HG03439 (cell line): ENCODE measurements around the gene RBPJL.

Experiments
- ATAC-seq: cut with Tn5 transposase; IDR thresholded peaks from one replicate; pipeline ENCODE4 v1.9.1; 2021; ENCODE audit warnings: mild to moderate bottlenecking, moderate library complexity; ENCODE audit not compliant: unreplicated experiment

RBPJL gene

GRCh38 chr20:45293041-45294002 is 13.3 kb upstream of the RBPJL start:
- ATAC-seq, result no peak

- no peak for ATAC-seq
Observed at GRCh38 chr20:45294003-45294368, 12.7 kb upstream of the RBPJL start.

DNA sequence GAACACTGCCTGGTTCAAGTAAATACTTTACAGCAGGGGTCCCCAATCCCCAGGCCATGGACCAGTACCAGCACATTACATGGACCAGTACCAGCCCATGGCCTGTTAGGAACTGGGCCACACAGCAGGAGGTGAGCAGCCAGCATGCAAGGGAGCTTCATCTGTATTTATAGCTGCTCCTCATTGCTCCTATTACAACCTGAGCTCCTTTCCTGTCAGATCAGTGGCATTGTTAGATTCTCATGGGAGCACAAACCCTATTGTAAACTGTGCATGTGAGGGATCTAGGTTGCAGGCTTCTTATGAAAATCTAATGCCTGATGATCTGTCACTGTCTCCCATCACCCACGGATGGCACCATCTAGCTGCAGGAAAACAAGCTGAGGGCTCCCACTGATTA is 12.0 kb upstream of the RBPJL start:
- no peak for ATAC-seq

GRCh38 chr20:45297786-45298497 is 8.7 kb upstream of the RBPJL start:
- no peak for ATAC-seq

GRCh38 chr20:45299786-45300185 is 6.9 kb upstream of the RBPJL start:
- ATAC-seq, result no peak

DNA sequence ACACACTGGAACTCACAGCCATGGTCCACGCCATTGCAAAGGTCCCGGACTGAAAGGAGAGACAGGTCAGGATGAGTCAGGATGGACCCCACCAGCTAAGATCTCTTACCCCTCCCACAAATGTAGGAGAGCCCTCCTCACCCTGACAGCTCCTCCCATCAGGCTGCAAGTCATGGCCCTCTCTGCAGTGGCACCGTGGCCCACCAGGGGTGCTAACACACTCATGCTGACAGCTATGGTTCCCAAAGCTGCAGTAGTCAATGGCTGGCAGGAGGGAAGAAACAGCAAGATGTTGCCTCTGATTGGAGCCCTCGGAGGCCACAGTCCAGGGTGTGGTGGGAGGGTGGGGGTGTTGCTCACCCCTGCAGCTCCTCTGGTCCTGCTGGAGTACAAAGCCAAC is 5.7 kb upstream of the RBPJL start:
- no peak for ATAC-seq

DNA sequence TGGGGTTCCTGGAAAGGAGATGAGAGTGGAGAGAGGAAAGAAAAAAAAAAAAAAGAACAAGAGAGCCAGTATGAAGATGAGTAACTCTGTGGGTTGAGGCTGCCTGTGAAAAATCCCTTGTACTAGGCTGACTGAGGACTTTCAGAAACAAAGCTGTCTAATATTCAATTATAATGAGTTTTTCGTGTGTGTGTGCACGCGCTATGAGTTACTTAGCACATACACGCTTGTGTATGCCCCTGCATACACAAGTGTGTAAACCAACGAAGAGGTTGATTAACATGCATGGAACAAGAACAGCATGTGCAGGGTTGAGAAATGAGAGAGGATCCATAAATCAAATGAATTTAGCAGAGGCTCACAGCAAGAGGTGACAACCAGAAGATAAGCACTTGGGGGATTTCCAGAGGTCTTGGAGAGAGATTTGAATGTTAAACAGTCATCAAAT is 4.8 kb upstream of the RBPJL start:
- no peak for ATAC-seq

GRCh38 chr20:45303586-45304463 is 2.8 kb upstream of the RBPJL start:
- ATAC-seq, result no peak

DNA sequence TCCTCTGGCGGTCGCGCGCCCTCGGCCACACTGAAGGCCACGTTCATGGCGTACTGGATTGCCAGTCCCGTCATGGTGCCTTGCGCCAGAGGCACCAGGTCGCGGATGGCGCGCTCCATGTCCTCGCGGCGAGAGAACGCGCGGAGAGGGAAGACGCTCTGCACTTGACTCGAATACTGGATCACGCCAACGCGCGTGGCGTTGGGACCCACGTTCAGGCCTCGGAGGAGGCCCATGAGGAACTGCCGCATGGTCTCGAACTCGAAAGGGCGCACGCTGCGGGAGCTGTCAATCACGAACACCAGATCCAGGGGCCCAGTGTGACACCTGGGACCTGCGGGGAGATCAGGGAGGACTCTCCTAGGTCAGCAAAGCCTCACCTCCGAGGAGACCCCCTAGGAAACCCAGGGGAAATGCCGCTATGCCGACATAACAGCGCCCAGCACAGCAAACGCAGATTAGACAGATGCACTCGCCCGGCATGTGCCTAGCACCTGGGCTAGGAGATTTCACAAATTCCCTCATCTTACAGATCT is 2.1 kb upstream of the RBPJL start:
- no peak for ATAC-seq

DNA sequence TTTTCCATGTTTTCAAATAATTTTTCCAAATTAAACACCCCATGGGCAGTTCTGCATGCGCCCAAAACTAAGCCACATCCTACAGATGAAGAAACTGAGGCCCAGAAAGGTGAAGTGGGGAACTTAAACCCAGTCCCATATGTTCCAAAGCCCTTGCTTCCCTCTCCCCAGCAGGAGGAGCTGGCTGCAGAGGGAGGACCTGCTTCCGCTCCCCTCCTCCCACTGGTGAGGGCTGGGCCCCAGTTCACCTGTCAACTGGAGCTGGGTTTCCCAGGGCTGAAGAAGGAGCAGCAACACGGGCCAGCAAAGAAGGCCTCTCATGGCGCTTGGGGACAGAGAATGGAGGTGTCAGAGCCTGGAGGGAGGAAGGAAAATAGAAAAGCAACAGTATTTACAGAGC is 1.4 kb upstream of the RBPJL start:
- no peak for ATAC-seq

GRCh38 chr20:45307076-45307640 is 518 bp downstream of the RBPJL start:
- ATAC-seq, result no peak

DNA sequence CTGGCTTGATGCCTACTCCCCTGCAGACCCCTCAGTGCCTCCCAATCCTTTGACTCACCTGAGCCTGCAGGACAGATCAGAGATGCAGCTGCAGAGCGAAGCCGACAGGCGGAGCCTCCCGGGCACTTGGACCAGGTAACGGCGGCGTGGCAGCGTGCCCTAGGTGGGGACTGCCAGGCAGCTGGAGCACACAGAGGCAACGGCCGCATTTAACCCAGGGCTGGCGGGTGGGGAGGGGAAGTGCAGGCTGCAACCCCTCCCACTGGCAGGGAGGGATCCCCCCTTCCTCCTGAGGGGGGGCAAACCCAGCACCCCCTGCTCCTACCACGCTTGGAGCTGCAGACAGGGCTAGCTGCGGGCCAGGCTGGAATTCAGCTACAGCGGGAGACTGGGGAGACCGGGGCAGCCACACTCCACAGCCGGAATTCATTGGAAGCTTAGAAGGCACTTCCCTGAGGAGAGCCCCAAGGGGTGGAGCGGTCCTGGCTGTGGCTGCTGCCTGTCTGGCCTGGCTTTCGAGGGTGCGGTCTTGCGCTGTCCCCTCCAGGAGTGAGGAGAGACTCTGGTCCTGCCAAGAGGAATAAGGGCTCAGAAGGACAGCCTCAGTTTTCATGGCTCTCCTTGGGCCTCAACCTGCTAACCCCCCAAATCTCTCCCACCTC is 1.6 kb downstream of the RBPJL start, which contains the start of gene MATN4:
Gene MATN4, minus strand, starts transcription at position 183 of the 662 bp plus-strand sequence. CDS start 2,717 bp downstream, outside the sequence.
- ATAC-seq, result no peak

GRCh38 chr20:45309075-45309474 is 2.4 kb downstream of the RBPJL start:
- ATAC-seq, result no peak

GRCh38 chr20:45311589-45312211 is 5.1 kb downstream of the RBPJL start:
- ATAC-seq, result no peak

GRCh38 chr20:45312241-45312640 is 5.6 kb downstream of the RBPJL start:
- ATAC-seq, result no peak

DNA sequence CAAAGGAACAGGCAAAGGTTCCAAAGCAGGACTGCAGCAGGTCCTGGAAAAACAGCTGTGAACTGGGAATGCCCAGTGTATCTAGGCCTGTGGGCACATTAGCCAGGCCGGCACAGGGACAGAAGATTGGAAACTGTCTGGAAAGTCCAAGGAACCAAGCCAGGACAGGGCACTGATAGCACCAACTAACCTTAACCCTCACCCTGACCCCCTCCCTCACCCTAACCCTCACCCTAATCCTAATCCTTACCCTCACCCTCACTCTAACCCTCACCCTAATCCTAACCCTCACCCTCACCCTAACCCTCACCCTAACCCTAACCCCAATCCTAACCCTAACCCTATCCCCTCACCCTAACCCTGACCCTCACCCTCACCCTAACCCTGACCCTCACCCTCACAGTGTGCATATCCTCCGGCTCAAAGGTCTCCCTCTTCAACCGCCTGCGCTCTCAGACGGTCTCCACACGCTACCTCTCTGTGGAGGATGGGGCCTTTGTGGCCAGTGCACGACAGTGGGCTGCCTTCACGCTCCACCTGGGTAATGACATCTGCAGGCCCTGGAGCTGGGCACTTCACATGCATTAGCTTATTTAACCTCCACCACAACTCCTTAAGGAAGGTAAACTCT is 6.5 kb downstream of the RBPJL start:
- no peak for ATAC-seq

DNA sequence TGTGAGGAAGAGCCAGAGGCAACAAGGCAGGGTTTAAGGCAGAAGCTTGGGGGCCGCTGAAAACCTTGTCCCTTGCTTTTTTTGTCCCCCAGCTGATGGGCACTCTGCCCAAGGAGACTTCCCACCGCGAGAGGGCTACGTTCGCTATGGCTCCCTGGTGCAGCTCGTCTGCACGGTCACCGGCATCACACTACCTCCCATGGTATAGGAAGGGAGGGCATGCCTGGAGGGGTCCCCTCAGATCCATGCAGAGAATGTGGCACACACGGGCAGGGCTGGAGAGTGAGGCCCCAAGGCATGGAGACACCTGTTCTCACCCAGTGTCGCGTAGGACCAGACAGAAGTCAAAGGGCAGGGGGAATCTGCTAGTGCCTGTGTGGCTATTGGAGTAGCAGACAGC is 7.3 kb downstream of the RBPJL start:
- ATAC-seq, result no peak

- ATAC-seq, result no peak
Observed at GRCh38 chr20:45315672-45316071, 9.0 kb downstream of the RBPJL start.
